HUES64 (cell line): ENCODE measurements around the gene DEK.

Experiments used
- H3K27ac ChIP-seq: 2 replicates; pipeline ENCODE4 v1.7.0; 2013; ENCODE audit warnings: low read depth, low read length, inconsistent platforms
- H3K27me3 ChIP-seq: 2 replicates; pipeline ENCODE4 v1.6.1; 2013; ENCODE audit warnings: mild to moderate bottlenecking, low read length; ENCODE audit not compliant: insufficient read depth
- H3K36me3 ChIP-seq: 2 replicates; pipeline ENCODE4 v1.6.1; 2013; ENCODE audit warnings: mild to moderate bottlenecking, low read length; ENCODE audit not compliant: insufficient read depth
- H3K4me1 ChIP-seq: 2 replicates; pipeline ENCODE4 v1.6.1; 2013; ENCODE audit warnings: mild to moderate bottlenecking, low read length, moderate library complexity; ENCODE audit not compliant: insufficient read depth
- H3K4me3 ChIP-seq: 2 replicates; pipeline ENCODE4 v1.5.1; 2013; ENCODE audit warnings: mild to moderate bottlenecking, low read length, moderate library complexity
- H3K9ac ChIP-seq: 2 replicates; pipeline ENCODE4 v1.6.1; 2013; ENCODE audit warnings: mild to moderate bottlenecking, low read depth, low read length
- H3K9me3 ChIP-seq: 2 replicates; pipeline ENCODE4 v1.6.1; 2013; ENCODE audit warnings: low read depth, low read length; ENCODE audit not compliant: insufficient read depth
- WGBS: fragments of 150-250, 120-280 bp; methylation state at CpG from one replicate; pipeline ENCODE4 v1.1.7; 2013; ENCODE audit warnings: missing lambda C conversion rate; 5-methylcytosine and 5-hydroxymethylcytosine counted together

DEK gene

GRCh38 chr6:18281564-18281963, 17.2 kb upstream of the DEK start:
- H3K36me3 ChIP-seq = no peaks in the 10 kb centered on the region
- H3K27ac ChIP-seq = no peak overlapping the region
- 94% methylated on average over 4 of the region's 4 CpGs for WGBS
- H3K9ac ChIP-seq = no peak overlapping the region
- H3K9me3 ChIP-seq = no peaks in the 10 kb centered on the region
- no peak overlapping the region for H3K4me3 ChIP-seq
- H3K27me3 ChIP-seq = peaks cover 34% of the 10 kb centered on the region
- peaks cover 12% of the 10 kb centered on the region; the same call in 1 of the 2 replicates for H3K4me1 ChIP-seq

- WGBS = 61% methylated on average over 6 of the region's 6 CpGs
- H3K4me3 ChIP-seq = no peak overlapping the region
- H3K9ac ChIP-seq = no peak overlapping the region
- H3K36me3 ChIP-seq = no peaks in the 10 kb centered on the region
- no peak overlapping the region for H3K27ac ChIP-seq
- H3K27me3 ChIP-seq = peaks cover 48% of the 10 kb centered on the region
- no peaks in the 10 kb centered on the region for H3K9me3 ChIP-seq
- H3K4me1 ChIP-seq = peaks cover 14% of the 10 kb centered on the region; the same call in 1 of the 2 replicates
Measured at GRCh38 chr6:18280084-18280483, 15.8 kb upstream of the DEK start.

- no peak overlapping the region for H3K27ac ChIP-seq
- 95% methylated on average over 3 of the region's 3 CpGs for WGBS
- H3K36me3 ChIP-seq = no peaks in the 10 kb centered on the region
- peaks cover 14% of the 10 kb centered on the region; the same call in 1 of the 2 replicates for H3K4me1 ChIP-seq
- H3K9ac ChIP-seq = no peak overlapping the region
- H3K4me3 ChIP-seq = no peak overlapping the region
- H3K9me3 ChIP-seq = no peaks in the 10 kb centered on the region
- H3K27me3 ChIP-seq = peaks cover 49% of the 10 kb centered on the region
Measured at GRCh38 chr6:18279422-18279821, 15.1 kb upstream of the DEK start.

GRCh38 chr6:18277237-18278006, 13.1 kb upstream of the DEK start:
- WGBS = 1% methylated on average over 66 of the region's 67 CpGs
- Histone ChIP-seq H3K36me3 (no peaks in the 10 kb centered on the region), H3K27me3 (peaks cover 49% of the 10 kb centered on the region), H3K9me3 (no peaks in the 10 kb centered on the region), H3K4me1 (peaks cover 10% of the 10 kb centered on the region; the same call in 1 of the 2 replicates), H3K27ac (no peak overlapping the region), H3K9ac (0 out of 2 replicates have a peak overlapping the region, but pooled peaks have one; percentile 7), H3K4me3 (peak overlapping the region; percentile 61)

GRCh38 chr6:18276610-18277236, 12.4 kb upstream of the DEK start:
- Histone ChIP-seq H3K36me3 (no peaks in the 10 kb centered on the region), H3K27me3 (peaks cover 49% of the 10 kb centered on the region), H3K9me3 (no peaks in the 10 kb centered on the region), H3K27ac (no peak overlapping the region), H3K4me1 (peaks cover 10% of the 10 kb centered on the region; the same call in 1 of the 2 replicates), H3K9ac (no peak overlapping the region), H3K4me3 (peak overlapping the region; percentile 61)
- 16% methylated on average over 12 of the region's 12 CpGs for WGBS

- peaks cover 9% of the 10 kb centered on the region for H3K9me3 ChIP-seq
- H3K27ac ChIP-seq = no peak overlapping the region
- H3K9ac ChIP-seq = no peak overlapping the region
- H3K4me1 ChIP-seq = no peaks in the 10 kb centered on the region
- no peak overlapping the region for H3K4me3 ChIP-seq
- H3K27me3 ChIP-seq = peaks cover 2% of the 10 kb centered on the region; the same call in 1 of the 2 replicates
- 85% methylated on average over 1 of the region's 4 CpGs for WGBS
- H3K36me3 ChIP-seq = no peaks in the 10 kb centered on the region
Measured at GRCh38 chr6:18270216-18270615, 5.9 kb upstream of the DEK start.

GRCh38 chr6:18269717-18270116, 5.4 kb upstream of the DEK start:
- WGBS = 95% methylated on average over 10 of the region's 10 CpGs
- 0 out of 2 replicates have a peak, but pooled peaks cover 3% of the 10 kb centered on the region for H3K4me1 ChIP-seq

GRCh38 chr6:18269253-18269652, 4.9 kb upstream of the DEK start:
- 90% methylated on average over 3 of the region's 3 CpGs for WGBS
- H3K27me3 ChIP-seq = no peaks in the 10 kb centered on the region

More at GRCh38 chr6:18269717-18270116, 5.4 kb upstream of the DEK start:
- no peaks in the 10 kb centered on the region for H3K36me3 ChIP-seq
- H3K4me3 ChIP-seq = no peak overlapping the region
- no peak overlapping the region for H3K9ac ChIP-seq
- no peak overlapping the region for H3K27ac ChIP-seq
- H3K27me3 ChIP-seq = no peaks in the 10 kb centered on the region
- H3K9me3 ChIP-seq = peaks cover 10% of the 10 kb centered on the region

GRCh38 chr6:18268066-18268465, 3.7 kb upstream of the DEK start:
- Histone ChIP-seq H3K9me3 (peaks cover 10% of the 10 kb centered on the region), H3K27ac (no peak overlapping the region), H3K4me1 (0 out of 2 replicates have a peak, but pooled peaks cover 3% of the 10 kb centered on the region), H3K36me3 (no peaks in the 10 kb centered on the region), H3K27me3 (no peaks in the 10 kb centered on the region), H3K9ac (no peak overlapping the region), H3K4me3 (no peak overlapping the region)
- 53% methylated on average over 4 of the region's 4 CpGs for WGBS

More at GRCh38 chr6:18269253-18269652, 4.9 kb upstream of the DEK start:
- 0 out of 2 replicates have a peak, but pooled peaks cover 3% of the 10 kb centered on the region for H3K4me1 ChIP-seq
- no peak overlapping the region for H3K4me3 ChIP-seq
- peaks cover 10% of the 10 kb centered on the region for H3K9me3 ChIP-seq
- no peak overlapping the region for H3K9ac ChIP-seq
- H3K36me3 ChIP-seq = no peaks in the 10 kb centered on the region
- H3K27ac ChIP-seq = no peak overlapping the region

- Histone ChIP-seq H3K4me3 (no peak overlapping the region), H3K9me3 (peaks cover 10% of the 10 kb centered on the region), H3K27me3 (no peaks in the 10 kb centered on the region), H3K4me1 (peaks cover 9% of the 10 kb centered on the region), H3K36me3 (peaks cover 5% of the 10 kb centered on the region), H3K27ac (no peak overlapping the region), H3K9ac (no peak overlapping the region)
- WGBS = 95% methylated on average over 11 of the region's 11 CpGs
Measured at GRCh38 chr6:18266523-18266912, 2.2 kb upstream of the DEK start.

- Histone ChIP-seq H3K4me1 (peaks cover 15% of the 10 kb centered on the region), H3K9ac (no peak overlapping the region), H3K36me3 (peaks cover 9% of the 10 kb centered on the region), H3K9me3 (peaks cover 10% of the 10 kb centered on the region), H3K27ac (no peak overlapping the region), H3K4me3 (no peak overlapping the region), H3K27me3 (no peaks in the 10 kb centered on the region)
- WGBS = 95% methylated on average over 14 of the region's 14 CpGs
Measured at GRCh38 chr6:18265787-18266522, 1.6 kb upstream of the DEK start.
